GM12874 (cell line): ENCODE results near the gene RGS7BP.

Source experiments
- CTCF ChIP-seq: IDR thresholded peaks from 2 replicates; pipeline ENCODE4 v1.5.1; 2011; ENCODE audit warnings: low read depth, mild to moderate bottlenecking, control low read depth, low read length, moderate library complexity; ENCODE audit not compliant: insufficient read depth

Gene RGS7BP

GRCh38 chr5:64649512-64649911 is 143.7 kb downstream of the RGS7BP start:
- TF ChIP-seq CTCF, result no peak

- TF ChIP-seq CTCF, result no peak
Observed at GRCh38 chr5:64653766-64654560, 148.1 kb downstream of the RGS7BP start.

GRCh38 chr5:64654561-64654938 is 148.7 kb downstream of the RGS7BP start:
- TF ChIP-seq CTCF, result no peak

- no peak for TF ChIP-seq CTCF
Observed at GRCh38 chr5:64655596-64655995, 149.8 kb downstream of the RGS7BP start.

GRCh38 chr5:64659289-64659688 is 153.5 kb downstream of the RGS7BP start:
- TF ChIP-seq CTCF, result no peak
